CD14-positive monocyte (primary cell): Measurements from ENCODE around the gene AP4S1. TPM values are rescaled to one million over a fixed set of nuclear protein-coding genes. Genes with fewer than 3 reads are reported as not detected.

ENCODE experiments used
- DNase-seq, 3 donors: peaks; one replicate each; pipeline ENCODE4 v3.0.0-alpha.2; 2011 to 2022
- H2AFZ ChIP-seq: 2 replicates; pipeline ENCODE4 v1.6.0; 2012; ENCODE audit warnings: mild to moderate bottlenecking, low read depth, low read length, inconsistent platforms; ENCODE audit not compliant: insufficient read depth, poor library complexity, severe bottlenecking
- H3K27ac ChIP-seq, 2 donors: 1 replicate in 1 of 2; 2 replicates in 1 of 2; pipeline ENCODE4 v1.5.1; 2012 to 2013; ENCODE audit warnings: low read length in 2 of 2, control low read depth in 1 of 2, inconsistent platforms in 1 of 2, low read depth in 1 of 2, mild to moderate bottlenecking in 1 of 2
- H3K27me3 ChIP-seq, 2 donors: one replicate each; pipeline versions ENCODE4 v1.6.0 to v1.6.1; 2011 to 2013; ENCODE audit warnings: low read length in 2 of 2; ENCODE audit not compliant: control insufficient read depth in 2 of 2, insufficient read depth in 2 of 2
- H3K36me3 ChIP-seq, 2 donors: replicated peaks in 1 of 2; 1 replicate in 1 of 2; 2 replicates in 1 of 2; pipeline versions ENCODE4 v1.5.1 to v1.6.1; 2012 to 2013; ENCODE audit warnings: low read length in 2 of 2, control low read depth in 1 of 2, inconsistent platforms in 1 of 2, mild to moderate bottlenecking in 1 of 2; ENCODE audit not compliant: insufficient read depth in 2 of 2, control insufficient read depth in 1 of 2
- H3K4me1 ChIP-seq, 2 donors: 1 replicate in 1 of 2; 2 replicates in 1 of 2; pipeline versions ENCODE4 v1.5.1 to v1.6.1; 2012 to 2013; ENCODE audit warnings: low read length in 2 of 2, control low read depth in 1 of 2, inconsistent platforms in 1 of 2, mild to moderate bottlenecking in 1 of 2, moderate library complexity in 1 of 2; ENCODE audit not compliant: insufficient read depth in 2 of 2, control insufficient read depth in 1 of 2
- H3K4me2 ChIP-seq: replicated peaks from 2 replicates; pipeline ENCODE3; 2012; ENCODE audit warnings: low read length, moderate library complexity, mild to moderate bottlenecking; ENCODE audit not compliant: poor library complexity, severe bottlenecking; ENCODE audit errors: extremely low read depth
- H3K4me3 ChIP-seq, 3 experiments: fragments of 200-600 bp in 1 of 3; sonication (generic) in 1 of 3; replicated peaks in 1 of 3; 1 replicate in 2 of 3; 2 replicates in 1 of 3; pipeline ENCODE4 v1.5.1; 2011 to 2013; ENCODE audit warnings: low read length in 3 of 3, mild to moderate bottlenecking in 3 of 3, control low read depth in 2 of 3, low read depth in 2 of 3, inconsistent platforms in 1 of 3, moderate library complexity in 1 of 3
- H3K79me2 ChIP-seq: 2 replicates; pipeline ENCODE4 v1.6.0; 2012; ENCODE audit warnings: mild to moderate bottlenecking, control low read depth, inconsistent platforms, low read length, moderate library complexity; ENCODE audit not compliant: insufficient read depth
- H3K9ac ChIP-seq: 2 replicates; pipeline ENCODE4 v1.6.0; 2017; ENCODE audit warnings: low read length, mild to moderate bottlenecking; ENCODE audit not compliant: insufficient read depth, poor library complexity, severe bottlenecking
- H3K9me3 ChIP-seq, 2 donors: replicated peaks in 1 of 2; 1 replicate in 1 of 2; 2 replicates in 1 of 2; pipeline versions ENCODE4 v1.5.1 to v1.6.1; 2012 to 2013; ENCODE audit warnings: low read length in 2 of 2, control low read depth in 1 of 2; ENCODE audit not compliant: control insufficient read depth in 1 of 2, insufficient read depth in 1 of 2
- H4K20me1 ChIP-seq: 2 replicates; pipeline ENCODE4 v1.6.0; 2012; ENCODE audit warnings: mild to moderate bottlenecking, low read length, control low read depth, moderate library complexity; ENCODE audit not compliant: insufficient read depth
- H3K27ac Mint-ChIP-seq, 7 donors: one replicate each; pipeline ENCODE4 v1.8.0; 2020; ENCODE audit warnings: mild to moderate bottlenecking in 7 of 7, mixed read lengths in 7 of 7, moderate library complexity in 6 of 7, inconsistent platforms in 2 of 7
- H3K27me3 Mint-ChIP-seq, 3 donors: one replicate each; pipeline ENCODE4 v1.8.0; 2021 to 2022; ENCODE audit warnings: low read depth in 3 of 3, mild to moderate bottlenecking in 3 of 3, mixed read lengths in 3 of 3, moderate library complexity in 3 of 3, inconsistent platforms in 1 of 3
- H3K36me3 Mint-ChIP-seq, 2 donors: one replicate each; pipeline ENCODE4 v1.8.0; 2020; ENCODE audit warnings: mixed read lengths in 2 of 2, inconsistent platforms in 1 of 2, mild to moderate bottlenecking in 1 of 2
- H3K4me1 Mint-ChIP-seq: one replicate; pipeline ENCODE4 v1.8.0; 2020; ENCODE audit warnings: mild to moderate bottlenecking, mixed read lengths
- H3K4me3 Mint-ChIP-seq, 2 donors: one replicate each; pipeline ENCODE4 v1.8.0; 2020; ENCODE audit warnings: mild to moderate bottlenecking in 2 of 2, mixed read lengths in 2 of 2, moderate library complexity in 1 of 2
- H3K9me3 Mint-ChIP-seq, 7 donors: one replicate each; pipeline ENCODE4 v1.8.0; 2020 to 2022; ENCODE audit warnings: mixed read lengths in 7 of 7, mild to moderate bottlenecking in 6 of 7, moderate library complexity in 6 of 7, inconsistent platforms in 2 of 7
- CTCF ChIP-seq: fragments of 200-600 bp; IDR thresholded peaks from one replicate; pipeline ENCODE4 v1.8.0; 2022; ENCODE audit warnings: antibody characterized with exemption, mild to moderate bottlenecking
- WGBS: methylation state at CpG from one replicate; pipeline ENCODE4 v1.1.5; 2013; ENCODE audit warnings: missing lambda C conversion rate; ENCODE audit not compliant: insufficient coverage; 5-methylcytosine and 5-hydroxymethylcytosine counted together
- intact Hi-C, 2 donors: fragments of 100-400 bp; cut with micrococcal nuclease; formaldehyde crosslinking; loops; one replicate each; pipeline versions ENCODE4 v1.15.0 to v1.15.1; 2023
- polyA plus RNA-seq, 3 donors: library from polyadenylated mRNA; depleted of rRNA in 1 of 3; unstranded in 2 of 3; stranded (reverse) in 1 of 3; fragments of 300-500 nt in 2 of 3; fragments of >200 nt in 1 of 3; fragmentation: Illumina TruSeq in 2 of 3; gene quantifications; 1 replicate in 2 of 3; 2 replicates in 1 of 3; pipeline ENCODE4 v1.2.3, GENCODE V29; 2012 to 2021

Gene AP4S1
- polyA plus RNA-seq, 3 donors = 1.7 to 5.1 (median 2.8) TPM

- Mint-ChIP-seq H3K4me1 (peaks cover 33% of the 10 kb centered on the region), H3K27ac (peak within 1 kb of the TSS; percentile 98 to 100 (median 98)), H3K9me3 (no peaks in the 10 kb centered on the region), H3K4me3 (peak within 1 kb of the TSS; percentile 100), H3K36me3 (peaks cover 6 to 7% of the 10 kb centered on the region in 2 donors), H3K27me3 (no peaks in the 10 kb centered on the region)
- Histone ChIP-seq H3K9ac (peak within 1 kb of the TSS; percentile 100), H3K27ac (peak within 1 kb of the TSS; percentile 85 to 95), H3K4me2 (peak within 1 kb of the TSS; percentile 84), H3K36me3 (peaks cover 0 to 6% of the 10 kb centered on the region in 2 donors), H3K4me1 (peaks cover 23 to 34% of the 10 kb centered on the region in 2 donors), H3K9me3 (no peaks in the 10 kb centered on the region), H3K79me2 (peaks cover 64% of the 10 kb centered on the region), H3K4me3 (peak within 1 kb of the TSS; percentile 74 to 90 (median 90)), H3K27me3 (no peaks in the 10 kb centered on the region), H2AFZ (peak within 1 kb of the TSS; percentile 89), H4K20me1 (no peaks in the 10 kb centered on the region)
- no peak for DNase-seq
- intact Hi-C loops = loop anchor here (5.0 to 10.0 kb wide), 2 partner anchors 49 to 66 kb away; no protein-coding TSS in a partner anchor
- TF ChIP-seq CTCF = no peak
- 0% methylated on average over 14 of the region's 31 CpGs for WGBS
Observed at GRCh38 chr14:31026077-31026449, 614 bp downstream of the AP4S1 start, which contains the start of gene STRN3. TSS of gene STRN3 (minus strand) at chr14:31026379. CDS start at chr14:31026185, 194 bp downstream.

- intact Hi-C loops = loop anchor here (5.0 to 10.0 kb wide), 2 partner anchors 48 to 66 kb away; no protein-coding TSS in a partner anchor
- peaks cover 58% of the 10 kb centered on the region for H3K79me2 ChIP-seq
- H3K27me3 Mint-ChIP-seq = no peaks in the 10 kb centered on the region
Observed at GRCh38 chr14:31026450-31027235, 1.2 kb downstream of the AP4S1 start.

More at GRCh38 chr14:31026450-31027235, 1.2 kb downstream of the AP4S1 start:
- Histone ChIP-seq H3K4me2 (peak overlapping the region; percentile 84), H3K27ac (peak overlapping the region; percentile 85 to 95), H4K20me1 (no peaks in the 10 kb centered on the region), H3K4me1 (peaks cover 23 to 37% of the 10 kb centered on the region in 2 donors), H3K9ac (peak overlapping the region; percentile 100), H3K4me3 (peak overlapping the region; percentile 74 to 90 (median 90)), H3K36me3 (peaks cover 0 to 5% of the 10 kb centered on the region in 2 donors), H2AFZ (peak overlapping the region; percentile 89), H3K27me3 (no peaks in the 10 kb centered on the region), H3K9me3 (no peaks in the 10 kb centered on the region)
- WGBS = under 1% methylated on average over 40 of the region's 48 CpGs
- Mint-ChIP-seq H3K27ac (peak overlapping the region; percentile 98 to 100 (median 98)), H3K4me3 (peak overlapping the region; percentile 100), H3K36me3 (peaks cover 3 to 4% of the 10 kb centered on the region in 2 donors), H3K4me1 (peaks cover 37% of the 10 kb centered on the region), H3K9me3 (no peaks in the 10 kb centered on the region)
- DNase-seq = peak; percentile 95
- TF ChIP-seq CTCF = no peak
